Left ventricle myocardium inferior (tissue), 1 donor: Measurements from ENCODE around the gene MAST4. TPM values are rescaled to one million over a fixed set of nuclear protein-coding genes. Genes with fewer than 3 reads are reported as not detected.

ENCODE experiments used
- DNase-seq: peaks from one replicate; pipeline ENCODE4 v3.0.0-alpha.2; 2020
- H3K27ac ChIP-seq: fragments of 200-600 bp; replicated peaks from 2 replicates; pipeline ENCODE4 v1.8.0; 2021
- H3K27me3 ChIP-seq: fragments of 200-600 bp; 2 replicates; pipeline ENCODE4 v1.8.0; 2021; ENCODE audit warnings: low read depth
- H3K36me3 ChIP-seq: fragments of 200-600 bp; 2 replicates; pipeline ENCODE4 v1.8.0; 2021
- H3K4me1 ChIP-seq: fragments of 200-600 bp; 2 replicates; pipeline ENCODE4 v1.8.0; 2021
- H3K4me3 ChIP-seq: fragments of 200-600 bp; 2 replicates; pipeline ENCODE4 v1.8.0; 2021; ENCODE audit warnings: mild to moderate bottlenecking, moderate library complexity
- H3K9me3 ChIP-seq: fragments of 200-600 bp; replicated peaks from 2 replicates; pipeline ENCODE4 v1.8.0; 2021
- CTCF ChIP-seq: fragments of 200-600 bp; IDR thresholded peaks from 2 replicates; pipeline ENCODE4 v1.8.0; 2021; ENCODE audit warnings: antibody characterized with exemption, mild to moderate bottlenecking, borderline replicate concordance
- intact Hi-C: fragments of 100-400 bp; cut with micrococcal nuclease; formaldehyde crosslinking; loops from one replicate; pipeline ENCODE4 v1.11.0; 2022
- total RNA-seq: library from RNA; stranded (reverse); fragmentation: NEBNext Ultra II Directional; extraction: Animal tissue kit (Norgen Biotek cat#: 25700); gene quantifications from one replicate; pipeline ENCODE4 v1.2.1, GENCODE V29; 2021
- donor health status: DM: no; HTN: yes; CAD: no; lungs with severe emphysema.

Gene MAST4
- total RNA-seq, 1 donor from 2014 or later: 55.7 TPM

- intact Hi-C loops: loop anchor here (10.0 kb wide), 1 partner anchor 108 kb away; no protein-coding TSS in a partner anchor
- Histone ChIP-seq H3K27ac (peak overlapping the region; percentile 88), H3K27me3 (no peaks in the 10 kb centered on the region), H3K36me3 (peaks cover 6% of the 10 kb centered on the region), H3K4me3 (no peak overlapping the region), H3K9me3 (no peaks in the 10 kb centered on the region), H3K4me1 (peaks cover 77% of the 10 kb centered on the region)
- no peak for DNase-seq
- TF ChIP-seq CTCF: no peak
Measured at GRCh38 chr5:67093279-67093678, 497.1 kb downstream of the MAST4 start.

GRCh38 chr5:67094476-67095300, 498.5 kb downstream of the MAST4 start:
- intact Hi-C loops: loop anchor here (10.0 kb wide), 1 partner anchor 110 kb away; no protein-coding TSS in a partner anchor
- TF ChIP-seq CTCF: no peak
- H3K27me3 ChIP-seq: no peaks in the 10 kb centered on the region
- no peak for DNase-seq
- H3K4me3 ChIP-seq: peak overlapping the region; percentile 49
- peak overlapping the region; percentile 88 for H3K27ac ChIP-seq
- peaks cover 69% of the 10 kb centered on the region for H3K4me1 ChIP-seq
- H3K36me3 ChIP-seq: peaks cover 6% of the 10 kb centered on the region
- no peaks in the 10 kb centered on the region for H3K9me3 ChIP-seq

- TF ChIP-seq CTCF: no peak
- peak overlapping the region; percentile 49 for H3K4me3 ChIP-seq
- peaks cover 5% of the 10 kb centered on the region for H3K36me3 ChIP-seq
- intact Hi-C loops: loop anchor here (10.0 kb wide), 1 partner anchor 111 kb away; no protein-coding TSS in a partner anchor
- H3K27ac ChIP-seq: peak overlapping the region; percentile 88
- H3K9me3 ChIP-seq: no peaks in the 10 kb centered on the region
- DNase-seq: peak; percentile 80
- H3K4me1 ChIP-seq: peaks cover 68% of the 10 kb centered on the region
- no peaks in the 10 kb centered on the region for H3K27me3 ChIP-seq
Measured at GRCh38 chr5:67095346-67096171, 499.4 kb downstream of the MAST4 start.

- Histone ChIP-seq H3K36me3 (peaks cover 24% of the 10 kb centered on the region), H3K27me3 (no peaks in the 10 kb centered on the region), H3K27ac (no peak overlapping the region), H3K9me3 (no peaks in the 10 kb centered on the region), H3K4me1 (peaks cover 61% of the 10 kb centered on the region), H3K4me3 (no peak overlapping the region)
- intact Hi-C loops: loop anchor here (10.0 kb wide), 1 partner anchor 114 kb away; no protein-coding TSS in a partner anchor
- DNase-seq: no peak
- TF ChIP-seq CTCF: no peak
Measured at GRCh38 chr5:67098656-67099055, 502.5 kb downstream of the MAST4 start.

- peaks cover 53% of the 10 kb centered on the region for H3K4me1 ChIP-seq
- H3K4me3 ChIP-seq: no peak overlapping the region
- H3K27me3 ChIP-seq: no peaks in the 10 kb centered on the region
- TF ChIP-seq CTCF: no peak
- H3K27ac ChIP-seq: no peak overlapping the region
- intact Hi-C loops: no loop called here
- no peaks in the 10 kb centered on the region for H3K9me3 ChIP-seq
- DNase-seq: no peak
- H3K36me3 ChIP-seq: peaks cover 39% of the 10 kb centered on the region
Measured at GRCh38 chr5:67100301-67100700, 504.1 kb downstream of the MAST4 start.
